GM12878 (cell line): Measurements from ENCODE around the gene SCN8A. TPM values are rescaled to one million over a fixed set of nuclear protein-coding genes. Genes with fewer than 3 reads are reported as not detected.

Experiments used
- ATAC-seq: fragments of 200-7000 bp; cut with Tn5 transposase; 3 replicates; pipeline ENCODE4 v1.9.1; 2020; ENCODE audit warnings: mild to moderate bottlenecking, moderate library complexity
- BruUV-seq: library from RNA; stranded (reverse); fragments of 400-500 nt; replicated peaks from 2 replicates; lab custom pipeline; 2021; lab: Mats Ljungman, UMichigan
- CTCF ChIA-PET: fragments of 300-600 bp; sonication (Branson Sonifier 250); formaldehyde crosslinking; extraction: SDS; loops from one replicate; lab custom pipeline; 2021; ENCODE audit warnings: inconsistent platforms; lab: Yijun Ruan, JAX
- POLR2A ChIA-PET: fragments of 350-600 bp; formaldehyde crosslinking; extraction: SDS; loops from one replicate; lab custom pipeline; 2021; ENCODE audit warnings: inconsistent platforms; lab: Charles Lee
- RAD21 ChIA-PET: fragments of 300-600 bp; sonication (Branson Sonifier 250); formaldehyde crosslinking; loops from one replicate; lab custom pipeline; 2023; ENCODE audit warnings: antibody characterized with exemption; ENCODE audit not compliant: unreplicated experiment; lab: Charles Lee
- SMC1A ChIA-PET: fragments of 300-600 bp; sonication (Branson Sonifier 250); formaldehyde crosslinking; loops from one replicate; lab custom pipeline; 2023; ENCODE audit not compliant: unreplicated experiment, uncharacterized antibody; lab: Charles Lee
- DNase-seq: peaks from one replicate; pipeline ENCODE4 v3.0.0-alpha.2; 2011; ENCODE audit warnings: low read depth, low spot score
- FAIRE-seq: peaks from 3 replicates; lab custom pipeline; 2011; peaks lifted over from hg19 to GRCh38; lab: Jason Lieb, UNC
- H2AFZ ChIP-seq: 2 replicates; pipeline ENCODE4 v1.6.0; 2011; ENCODE audit warnings: low read depth, low read length, control low read depth; ENCODE audit not compliant: control insufficient read depth
- H3K27ac ChIP-seq: 2 replicates; pipeline ENCODE4 v1.5.1; 2011; ENCODE audit warnings: control low read depth; ENCODE audit not compliant: control insufficient read depth, insufficient read depth
- H3K27me3 ChIP-seq, 2 experiments: replicated peaks in 1 of 2; 2 replicates each; pipeline versions ENCODE4 v1.6.0 to v1.6.1; 2011; ENCODE audit warnings: low read length in 1 of 2; ENCODE audit not compliant: control insufficient read depth in 2 of 2, insufficient read depth in 2 of 2
- H3K36me3 ChIP-seq, 2 experiments: 2 replicates each; pipeline ENCODE4 v1.5.1; 2011; ENCODE audit warnings: low read length in 1 of 2; ENCODE audit not compliant: control insufficient read depth in 2 of 2, insufficient read depth in 2 of 2
- H3K4me1 ChIP-seq: 2 replicates; pipeline ENCODE4 v1.6.1; 2011; ENCODE audit warnings: mild to moderate bottlenecking, low read length, moderate library complexity, mixed read lengths; ENCODE audit not compliant: control insufficient read depth, insufficient read depth
- H3K4me2 ChIP-seq: 2 replicates; pipeline ENCODE4 v1.6.0; 2011; ENCODE audit warnings: control low read depth; ENCODE audit not compliant: control insufficient read depth, insufficient read depth
- H3K4me3 ChIP-seq: fragments of 200-600 bp; sonication (generic); 2 replicates; pipeline ENCODE4 v1.5.1; 2016
- H3K79me2 ChIP-seq: 2 replicates; pipeline ENCODE4 v1.6.0; 2011; ENCODE audit warnings: low read length; ENCODE audit not compliant: control insufficient read depth, insufficient read depth
- H3K9ac ChIP-seq: 2 replicates; pipeline ENCODE4 v1.8.0; 2011; ENCODE audit warnings: low read length, control low read depth, mixed read lengths; ENCODE audit not compliant: control insufficient read depth, insufficient read depth
- H3K9me3 ChIP-seq: replicated peaks from 3 replicates; pipeline ENCODE4 v1.5.1; 2011; ENCODE audit warnings: mild to moderate bottlenecking, low read length; ENCODE audit not compliant: control insufficient read depth, insufficient read depth
- H4K20me1 ChIP-seq: 2 replicates; pipeline ENCODE4 v1.6.0; 2011; ENCODE audit not compliant: control insufficient read depth, insufficient read depth
- CEBPB ChIP-seq, 2 experiments: fragments of 150-350 bp in 1 of 2; IDR thresholded peaks; 2 replicates each; pipeline ENCODE4 v1.6.1; 2012 to 2014; ENCODE audit warnings: low read depth in 2 of 2, low read length in 2 of 2, borderline replicate concordance in 1 of 2, inconsistent platforms in 1 of 2
- ESRRA ChIP-seq: IDR thresholded peaks from 2 replicates; pipeline ENCODE4 v1.6.1; 2012; ENCODE audit warnings: mild to moderate bottlenecking, low read length, improper control_type of control experiment
- HCFC1 ChIP-seq: fragments of 150-350 bp; IDR thresholded peaks from 2 replicates; pipeline ENCODE4 v1.6.1; 2014; ENCODE audit warnings: low read length
- IKZF1 ChIP-seq: fragments of 450-650 bp; conservative IDR thresholded peaks from 2 replicates; pipeline ENCODE4 v1.6.1; 2017; ENCODE audit warnings: antibody characterized with exemption, mild to moderate bottlenecking
- MLLT1 ChIP-seq: fragments of 450-650 bp; IDR thresholded peaks from 2 replicates; pipeline ENCODE4 v1.6.1; 2016; ENCODE audit warnings: mild to moderate bottlenecking
- MXI1 ChIP-seq: fragments of 150-350 bp; IDR thresholded peaks from 2 replicates; pipeline ENCODE4 v1.6.1; 2011; ENCODE audit warnings: low read depth, mild to moderate bottlenecking, inconsistent platforms, low read length, improper control_type of control experiment
- PAX5 ChIP-seq: IDR thresholded peaks from 2 replicates; pipeline ENCODE4 v1.6.1; 2011; ENCODE audit warnings: low read depth, low read length, borderline replicate concordance
- RAD21 ChIP-seq: IDR thresholded peaks from 2 replicates; pipeline ENCODE4 v1.6.1; 2011; ENCODE audit warnings: mild to moderate bottlenecking, low read depth, low read length, moderate library complexity; ENCODE audit not compliant: insufficient read depth
- TAF1 ChIP-seq: IDR thresholded peaks from 2 replicates; pipeline ENCODE4 v1.6.1; 2011; ENCODE audit warnings: mild to moderate bottlenecking, low read depth, low read length, borderline replicate concordance
- TCF3 ChIP-seq: IDR thresholded peaks from 2 replicates; pipeline ENCODE4 v1.6.1; 2012; ENCODE audit warnings: low read depth, mild to moderate bottlenecking, low read length, borderline replicate concordance; ENCODE audit not compliant: insufficient read depth
- WGBS: methylation state at CpG from one replicate; pipeline ENCODE4 v1.1.6; 2016; ENCODE audit warnings: low lambda C conversion rate; ENCODE audit not compliant: insufficient replicate concordance, insufficient coverage; ENCODE audit errors: missing lambda C conversion rate; 5-methylcytosine and 5-hydroxymethylcytosine counted together
- in situ Hi-C: fragments of 300-500 bp; cut with MboI; formaldehyde crosslinking; loops from 9 replicates; pipeline ENCODE4 v1.14.3; 2018; ENCODE audit warnings: mixed read lengths
- intact Hi-C: fragments of 100-400 bp; cut with micrococcal nuclease; formaldehyde crosslinking; loops from one replicate; pipeline ENCODE4 v1.14.2; 2022; ENCODE audit not compliant: unreplicated experiment
- polyA plus RNA-seq, 11 experiments: library from polyadenylated mRNA; depleted of rRNA in 4 of 11; unstranded in 6 of 11; stranded (reverse) in 5 of 11; fragments of >200 nt; fragmentation: Nextera tagmentation in 4 of 11; fragmentation: Illumina TruSeq in 1 of 11; extraction: Ambion mirVana in 4 of 11; extraction: Trizol in 1 of 11; gene quantifications; 1 replicate in 1 of 11; 2 replicates in 10 of 11; pipeline versions ENCODE4 v1.2.1 to v1.2.3, GENCODE V29; 2011 to 2016; ENCODE audit warnings: inconsistent platforms in 2 of 11, missing spikeins in 2 of 11, low read depth in 1 of 11
- total RNA-seq, 4 experiments: library from RNA; depleted of rRNA in 3 of 4; stranded (reverse); fragments of >200 nt in 3 of 4; fragmentation: Illumina TruSeq in 1 of 4; extraction: Trizol in 1 of 4; gene quantifications; 2 replicates each; pipeline versions ENCODE4 v1.2.1 to v1.2.3, GENCODE V29; 2013 to 2021
- TF ChIP-seq, protein P1 (sequence below): IDR thresholded peaks from 2 replicates; pipeline ENCODE4 v1.6.1; 2011; ENCODE audit warnings: low read depth, low read length, improper control_type of control experiment, borderline replicate concordance
- TF ChIP-seq, protein P2 (sequence below): fragments of 450-650 bp; IDR thresholded peaks from 2 replicates; pipeline ENCODE4 v1.6.1; 2017; ENCODE audit warnings: mild to moderate bottlenecking, moderate library complexity
- TF ChIP-seq, protein P3 (sequence below): IDR thresholded peaks from 2 replicates; pipeline ENCODE4 v1.6.1; 2011; ENCODE audit warnings: borderline replicate concordance, low read depth, mild to moderate bottlenecking, moderate library complexity, low read length; ENCODE audit not compliant: insufficient read depth, poor library complexity, severe bottlenecking

Gene SCN8A
- total and polyA plus RNA-seq, 10 of the 15 experiments (the other 5 are each of a cell fraction or from before 2014, with no cell fraction given) = 0.02 to 0.23 (median 0.06) TPM; not detected in 2

- 0% methylated on average over 2 of the region's 2 CpGs for WGBS
Observed at GRCh38 chr12:51632623-51633022, 41.6 kb downstream of the SCN8A start.

More at GRCh38 chr12:51632623-51633022, 41.6 kb downstream of the SCN8A start:
- BruUV-seq = no TSS peak
- no peaks in the 10 kb centered on the region for H3K79me2 ChIP-seq
- RAD21 ChIA-PET = no interaction called here
- H3K4me3 ChIP-seq = no peak overlapping the region
- POLR2A ChIA-PET = no interaction called here
- SMC1A ChIA-PET = no interaction called here
- H3K4me1 ChIP-seq = no peaks in the 10 kb centered on the region
- no peaks in the 10 kb centered on the region for H3K36me3 ChIP-seq
- no peaks in the 10 kb centered on the region for H3K27me3 ChIP-seq
- FAIRE-seq (no peak), ATAC-seq (no peak), DNase-seq (no peak)
- no peaks in the 10 kb centered on the region for H3K9me3 ChIP-seq
- no peaks in the 10 kb centered on the region for H4K20me1 ChIP-seq
- no peak overlapping the region for H3K27ac ChIP-seq
- intact Hi-C loops (no loop called here), in situ Hi-C loops (no loop called here)
- H2AFZ ChIP-seq = no peak overlapping the region
- CTCF ChIA-PET = no interaction called here
- H3K9ac ChIP-seq = no peak overlapping the region
- TF ChIP-seq, protein P1, sequence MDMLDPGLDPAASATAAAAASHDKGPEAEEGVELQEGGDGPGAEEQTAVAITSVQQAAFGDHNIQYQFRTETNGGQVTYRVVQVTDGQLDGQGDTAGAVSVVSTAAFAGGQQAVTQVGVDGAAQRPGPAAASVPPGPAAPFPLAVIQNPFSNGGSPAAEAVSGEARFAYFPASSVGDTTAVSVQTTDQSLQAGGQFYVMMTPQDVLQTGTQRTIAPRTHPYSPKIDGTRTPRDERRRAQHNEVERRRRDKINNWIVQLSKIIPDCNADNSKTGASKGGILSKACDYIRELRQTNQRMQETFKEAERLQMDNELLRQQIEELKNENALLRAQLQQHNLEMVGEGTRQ = no peak
- no peak for TF ChIP-seq RAD21
- no peak for TF ChIP-seq IKZF1
- no peak for TF ChIP-seq PAX5
- no peak for TF ChIP-seq TAF1
- TF ChIP-seq, protein P2, sequence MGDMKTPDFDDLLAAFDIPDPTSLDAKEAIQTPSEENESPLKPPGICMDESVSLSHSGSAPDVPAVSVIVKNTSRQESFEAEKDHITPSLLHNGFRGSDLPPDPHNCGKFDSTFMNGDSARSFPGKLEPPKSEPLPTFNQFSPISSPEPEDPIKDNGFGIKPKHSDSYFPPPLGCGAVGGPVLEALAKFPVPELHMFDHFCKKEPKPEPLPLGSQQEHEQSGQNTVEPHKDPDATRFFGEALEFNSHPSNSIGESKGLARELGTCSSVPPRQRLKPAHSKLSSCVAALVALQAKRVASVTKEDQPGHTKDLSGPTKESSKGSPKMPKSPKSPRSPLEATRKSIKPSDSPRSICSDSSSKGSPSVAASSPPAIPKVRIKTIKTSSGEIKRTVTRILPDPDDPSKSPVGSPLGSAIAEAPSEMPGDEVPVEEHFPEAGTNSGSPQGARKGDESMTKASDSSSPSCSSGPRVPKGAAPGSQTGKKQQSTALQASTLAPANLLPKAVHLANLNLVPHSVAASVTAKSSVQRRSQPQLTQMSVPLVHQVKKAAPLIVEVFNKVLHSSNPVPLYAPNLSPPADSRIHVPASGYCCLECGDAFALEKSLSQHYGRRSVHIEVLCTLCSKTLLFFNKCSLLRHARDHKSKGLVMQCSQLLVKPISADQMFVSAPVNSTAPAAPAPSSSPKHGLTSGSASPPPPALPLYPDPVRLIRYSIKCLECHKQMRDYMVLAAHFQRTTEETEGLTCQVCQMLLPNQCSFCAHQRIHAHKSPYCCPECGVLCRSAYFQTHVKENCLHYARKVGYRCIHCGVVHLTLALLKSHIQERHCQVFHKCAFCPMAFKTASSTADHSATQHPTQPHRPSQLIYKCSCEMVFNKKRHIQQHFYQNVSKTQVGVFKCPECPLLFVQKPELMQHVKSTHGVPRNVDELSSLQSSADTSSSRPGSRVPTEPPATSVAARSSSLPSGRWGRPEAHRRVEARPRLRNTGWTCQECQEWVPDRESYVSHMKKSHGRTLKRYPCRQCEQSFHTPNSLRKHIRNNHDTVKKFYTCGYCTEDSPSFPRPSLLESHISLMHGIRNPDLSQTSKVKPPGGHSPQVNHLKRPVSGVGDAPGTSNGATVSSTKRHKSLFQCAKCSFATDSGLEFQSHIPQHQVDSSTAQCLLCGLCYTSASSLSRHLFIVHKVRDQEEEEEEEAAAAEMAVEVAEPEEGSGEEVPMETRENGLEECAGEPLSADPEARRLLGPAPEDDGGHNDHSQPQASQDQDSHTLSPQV = no peak
- TF ChIP-seq, protein P3, sequence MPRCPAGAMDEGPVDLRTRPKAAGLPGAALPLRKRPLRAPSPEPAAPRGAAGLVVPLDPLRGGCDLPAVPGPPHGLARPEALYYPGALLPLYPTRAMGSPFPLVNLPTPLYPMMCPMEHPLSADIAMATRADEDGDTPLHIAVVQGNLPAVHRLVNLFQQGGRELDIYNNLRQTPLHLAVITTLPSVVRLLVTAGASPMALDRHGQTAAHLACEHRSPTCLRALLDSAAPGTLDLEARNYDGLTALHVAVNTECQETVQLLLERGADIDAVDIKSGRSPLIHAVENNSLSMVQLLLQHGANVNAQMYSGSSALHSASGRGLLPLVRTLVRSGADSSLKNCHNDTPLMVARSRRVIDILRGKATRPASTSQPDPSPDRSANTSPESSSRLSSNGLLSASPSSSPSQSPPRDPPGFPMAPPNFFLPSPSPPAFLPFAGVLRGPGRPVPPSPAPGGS = no peak
- no peak for TF ChIP-seq MLLT1
- TF ChIP-seq HCFC1 = no peak
- no peak for TF ChIP-seq MXI1
- no peak for TF ChIP-seq CEBPB (IDR thresholded peaks at IDR 0.05; ENCODE audit: borderline replicate concordance in 1 of 2, low read depth in 2 of 2, low read length in 2 of 2)
- no peak for TF ChIP-seq TCF3
- no peak for TF ChIP-seq ESRRA
- H3K4me2 ChIP-seq = no peak overlapping the region
